NCI-H2171 (cell line): ENCODE data around the gene NAGK.
"Not testable (repeated sequence)": the region's sequence is repeated elsewhere in the genome, so short reads cannot be mapped to it uniquely, and the experiment has no call there.

ENCODE experiments used
- DNase-seq: peaks from one replicate; lab custom pipeline; 2025; lab: John Stamatoyannopoulos, UW

Gene NAGK

DNA sequence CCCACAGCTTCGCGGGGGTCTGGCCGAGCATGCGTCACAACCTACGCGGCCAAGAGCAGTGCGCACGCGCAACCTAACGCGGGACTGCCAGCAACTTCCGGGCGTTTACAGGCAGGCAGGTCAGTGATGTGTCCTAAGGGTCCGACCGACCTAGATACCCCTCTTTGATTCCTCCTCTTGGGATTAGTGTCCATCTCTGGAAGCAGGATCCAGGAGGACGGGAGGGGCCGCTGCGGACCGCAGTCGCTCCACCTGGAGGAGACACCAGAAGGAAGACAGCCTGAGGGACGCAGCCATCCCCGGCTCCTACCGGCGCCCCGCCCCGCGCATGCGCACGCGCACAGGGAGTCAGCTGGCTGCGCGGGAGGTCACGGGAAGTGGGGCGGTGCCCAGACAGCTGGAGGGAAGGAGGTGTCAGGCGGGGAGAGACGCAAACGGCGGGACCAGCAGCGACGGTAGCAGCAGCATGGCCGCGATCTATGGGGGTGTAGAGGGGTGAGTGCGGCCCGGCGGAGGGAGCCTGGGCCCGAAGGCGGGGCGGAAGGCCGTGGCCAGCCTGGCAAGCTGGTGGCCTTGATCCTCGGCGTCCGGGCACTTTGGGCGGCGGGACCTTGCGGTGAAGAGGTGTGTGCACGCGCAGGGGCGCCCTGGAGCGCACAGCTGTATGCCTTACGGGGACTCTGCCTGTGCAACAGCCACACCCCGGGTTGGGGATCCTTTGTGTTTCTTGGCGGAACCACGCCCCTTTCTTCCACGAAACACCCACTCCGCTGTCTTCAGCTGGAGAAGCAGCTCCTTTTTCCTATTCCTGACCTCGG lies at the start of gene NAGK:
Gene NAGK (plus strand): TSS at position 431 of the 818 bp plus-strand sequence. CDS start 36 bp downstream, at position 467.
- DNase-seq, result peak; percentile 93

DNA sequence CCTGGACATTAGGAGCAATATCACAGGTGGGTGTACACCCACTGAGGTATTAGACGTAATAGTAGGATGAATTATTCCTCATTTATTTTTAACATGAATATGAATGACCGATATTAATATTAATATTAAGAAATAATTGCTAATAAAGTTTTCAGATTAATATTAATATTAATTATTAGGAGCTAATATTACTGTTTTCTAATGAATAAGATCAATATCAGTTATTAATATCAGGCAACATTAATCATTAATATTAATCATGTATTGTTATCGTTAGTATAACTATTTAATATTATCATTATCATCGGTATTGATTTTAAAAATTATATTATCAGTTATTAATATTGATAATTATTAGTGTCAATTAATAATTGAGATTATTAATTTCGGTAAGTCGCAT lies 48.5 kb upstream of the NAGK start:
- not testable (repeated sequence) for DNase-seq

DNA sequence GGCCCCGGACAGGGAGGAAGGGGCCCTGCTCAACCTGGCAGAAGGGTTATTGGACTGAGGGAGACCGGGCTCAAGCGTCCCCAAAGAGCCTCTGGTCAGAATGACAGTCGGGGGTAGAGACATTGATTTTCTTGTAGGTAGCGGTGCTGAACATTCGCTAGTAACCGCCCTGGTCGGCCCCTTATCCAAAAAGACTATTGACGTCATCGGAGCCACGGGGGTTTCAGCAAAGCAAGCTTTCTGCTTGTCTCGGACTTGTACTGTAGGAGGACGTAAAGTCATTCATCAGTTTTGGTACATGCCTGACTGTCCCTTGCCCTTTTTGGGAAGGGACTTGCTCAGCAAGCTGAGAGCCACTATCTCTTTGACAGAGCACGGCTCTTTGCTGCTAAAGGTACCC lies 47.1 kb upstream of the NAGK start:
- not testable (repeated sequence) for DNase-seq

DNA sequence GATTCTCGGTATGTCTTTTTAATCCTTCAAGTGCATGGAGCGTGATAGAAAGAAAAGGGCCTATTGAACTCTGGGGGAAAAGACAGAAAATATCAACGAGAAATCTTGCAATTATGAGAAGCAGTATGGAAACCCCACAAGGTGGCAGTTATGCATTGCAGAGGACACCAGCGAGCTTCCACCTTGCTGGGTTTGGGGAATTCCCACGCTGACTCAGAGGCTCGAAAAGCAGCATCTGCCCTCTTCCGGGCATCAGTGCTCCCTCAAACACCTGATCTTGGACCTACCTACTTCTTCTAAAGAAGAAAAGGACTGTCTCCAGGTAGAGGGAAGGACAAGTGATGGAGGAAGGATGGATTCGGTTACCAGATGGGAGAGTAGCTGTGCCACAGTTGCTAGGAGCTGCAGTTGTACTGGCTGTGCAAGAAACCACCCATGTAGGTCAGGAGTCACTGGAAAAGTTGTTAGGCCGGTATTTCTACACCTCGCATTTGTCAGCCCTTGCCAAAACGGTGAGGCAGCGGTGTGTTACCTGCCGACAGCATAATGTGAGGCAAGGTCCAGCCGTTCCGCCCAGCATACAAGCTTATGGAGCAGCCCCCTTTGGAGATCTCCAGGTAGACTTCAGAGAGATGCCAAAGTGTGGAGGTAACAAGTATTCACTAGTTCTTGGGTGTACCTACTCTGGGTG lies 44.8 kb upstream of the NAGK start:
- DNase-seq, result not testable (repeated sequence)

DNA sequence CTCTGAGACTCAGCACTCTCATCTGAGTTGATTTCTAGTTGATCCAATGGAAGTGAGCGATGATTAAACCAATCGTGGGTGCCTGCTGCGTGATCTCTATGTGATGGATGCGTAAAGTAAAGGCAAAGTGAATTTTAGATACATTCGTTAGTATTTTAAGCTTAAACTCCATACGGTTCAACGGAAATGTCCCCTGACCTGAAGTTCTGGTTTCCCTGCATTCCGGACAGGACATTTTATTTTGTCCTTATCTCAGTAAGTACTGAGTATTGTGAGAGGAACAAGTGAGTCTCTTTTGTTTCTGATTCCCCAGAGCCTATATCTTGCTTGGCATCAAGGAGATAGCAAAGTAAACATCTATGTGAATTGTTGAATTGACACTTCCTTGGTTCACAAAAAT lies 32.2 kb upstream of the NAGK start:
- not testable (repeated sequence) for DNase-seq

DNA sequence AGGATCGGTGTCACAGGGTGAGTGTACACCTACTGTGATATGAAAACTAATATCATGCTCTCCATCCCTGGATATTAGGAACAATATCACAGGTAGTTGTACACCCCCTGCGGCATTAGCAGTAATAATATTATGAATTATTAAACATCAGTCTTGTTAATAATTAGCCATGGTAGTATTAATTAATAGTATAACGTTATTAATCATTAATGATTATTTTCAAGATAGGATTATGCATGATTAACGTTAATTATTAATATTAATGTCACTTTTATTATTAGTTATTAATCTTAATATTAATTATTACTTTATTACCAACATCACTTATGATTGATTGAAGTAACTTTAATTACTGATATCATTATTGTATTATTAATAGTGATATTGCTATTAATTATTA lies 26.2 kb upstream of the NAGK start:
- DNase-seq, result no peak

DNA sequence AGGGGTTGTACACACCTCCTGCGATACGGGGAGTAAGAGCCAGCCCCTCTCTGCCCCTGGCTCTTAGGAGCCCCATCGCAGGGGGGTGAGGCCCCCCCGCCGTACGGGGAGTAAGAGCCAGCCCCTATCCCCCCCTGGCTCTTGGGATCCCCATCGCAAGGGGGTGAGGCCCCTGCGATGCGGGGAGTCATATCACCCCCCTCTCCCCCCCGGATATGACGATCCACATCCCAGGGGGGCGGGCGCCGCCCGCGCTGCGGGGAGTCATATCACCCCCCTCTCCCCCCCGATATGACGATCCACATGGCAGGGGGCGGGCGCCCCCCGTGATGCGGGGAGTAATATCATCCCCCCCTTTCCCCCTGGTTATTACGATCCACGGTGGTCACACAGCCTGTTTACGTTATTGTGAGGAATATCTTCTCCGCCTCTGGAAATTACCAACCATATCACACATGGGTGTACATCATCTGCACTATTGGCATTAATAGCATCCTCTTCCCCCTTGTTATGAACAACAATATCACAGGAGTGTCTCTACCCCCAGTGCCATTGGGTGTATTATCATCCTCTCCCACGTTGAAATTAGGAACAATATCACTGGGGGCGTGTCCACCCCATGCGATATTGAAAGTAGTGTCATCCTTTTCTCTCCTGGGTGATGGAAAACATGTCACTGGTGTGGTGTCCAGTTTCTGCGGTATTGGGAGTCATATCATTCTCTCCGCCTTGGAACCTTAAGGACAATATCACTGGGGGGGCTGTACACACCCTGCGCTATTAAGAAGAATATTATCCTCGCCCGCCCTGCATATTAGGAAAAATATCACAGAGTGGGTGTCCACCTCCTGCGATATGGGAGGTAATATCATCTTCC lies 24.7 kb upstream of the NAGK start:
- no peak for DNase-seq

DNA sequence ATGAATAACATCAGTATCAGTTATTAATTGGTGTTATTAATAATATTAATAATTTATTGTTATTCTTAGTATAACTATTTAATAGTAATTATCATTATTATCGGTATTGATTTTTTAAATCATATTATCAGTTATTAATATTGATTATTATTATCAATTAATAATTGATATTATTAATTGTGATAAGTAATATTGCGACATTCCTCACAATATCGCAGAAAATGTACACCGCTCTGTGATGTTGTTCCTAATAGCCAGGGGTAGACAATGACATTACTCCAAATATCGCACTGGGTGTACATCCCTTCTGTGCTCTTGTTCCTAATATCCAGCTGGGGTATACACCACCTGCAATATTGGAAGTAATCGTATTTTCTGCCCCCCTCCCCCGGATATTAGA lies 23.3 kb upstream of the NAGK start:
- no peak for DNase-seq

DNA sequence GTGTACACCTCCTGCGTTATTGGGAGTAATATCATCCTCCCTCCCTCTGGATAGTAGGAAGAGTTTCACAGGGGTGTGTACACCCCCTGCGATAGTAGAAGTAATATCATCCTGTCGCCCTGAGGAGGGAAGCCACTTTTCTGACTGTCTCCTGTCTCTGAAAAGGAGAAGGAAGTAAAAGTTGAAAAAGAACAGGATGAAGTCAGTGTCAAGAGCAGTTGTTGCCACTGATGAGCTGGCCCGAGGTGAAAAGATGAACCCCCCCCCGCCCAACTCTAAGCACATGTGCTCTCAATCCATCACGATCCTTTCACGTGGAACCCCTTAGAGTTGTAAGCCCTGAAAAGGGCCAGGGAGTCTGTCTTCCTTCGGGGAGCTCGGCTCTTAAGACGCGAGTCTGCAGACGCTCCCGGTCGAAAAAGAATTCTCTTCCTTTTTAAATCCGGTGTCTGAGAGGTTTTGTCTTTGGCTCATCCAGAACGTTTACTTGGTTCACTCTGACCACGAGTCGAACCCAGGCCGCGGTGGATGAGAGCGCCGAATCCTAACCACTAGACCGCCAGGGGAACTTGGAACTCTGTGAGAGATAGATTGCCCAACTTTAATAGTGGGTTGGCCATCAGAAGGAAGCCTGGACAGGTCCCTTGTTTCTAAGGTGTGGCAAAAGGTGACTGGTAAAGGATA lies 22.4 kb upstream of the NAGK start:
- no peak for DNase-seq

DNA sequence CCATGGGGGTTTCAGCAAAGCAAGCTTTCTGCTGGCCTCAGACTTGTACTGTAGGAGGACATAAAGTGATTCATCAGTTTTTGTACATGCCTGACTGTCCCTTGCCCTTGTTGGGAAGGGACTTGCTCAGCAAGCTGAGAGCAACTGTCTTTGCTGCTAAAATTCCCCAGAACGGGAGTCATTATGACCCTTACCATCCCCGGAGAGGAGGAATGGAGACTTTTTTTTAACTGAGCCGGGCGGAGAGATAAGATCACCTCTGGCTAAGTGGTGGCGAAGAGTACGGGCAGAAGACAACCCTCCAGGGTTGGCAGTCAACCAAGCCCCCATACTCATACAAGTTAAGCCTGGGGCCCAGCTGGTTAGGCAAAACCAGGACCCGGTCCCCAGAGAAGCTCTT lies 20.4 kb upstream of the NAGK start:
- DNase-seq, result no peak

DNA sequence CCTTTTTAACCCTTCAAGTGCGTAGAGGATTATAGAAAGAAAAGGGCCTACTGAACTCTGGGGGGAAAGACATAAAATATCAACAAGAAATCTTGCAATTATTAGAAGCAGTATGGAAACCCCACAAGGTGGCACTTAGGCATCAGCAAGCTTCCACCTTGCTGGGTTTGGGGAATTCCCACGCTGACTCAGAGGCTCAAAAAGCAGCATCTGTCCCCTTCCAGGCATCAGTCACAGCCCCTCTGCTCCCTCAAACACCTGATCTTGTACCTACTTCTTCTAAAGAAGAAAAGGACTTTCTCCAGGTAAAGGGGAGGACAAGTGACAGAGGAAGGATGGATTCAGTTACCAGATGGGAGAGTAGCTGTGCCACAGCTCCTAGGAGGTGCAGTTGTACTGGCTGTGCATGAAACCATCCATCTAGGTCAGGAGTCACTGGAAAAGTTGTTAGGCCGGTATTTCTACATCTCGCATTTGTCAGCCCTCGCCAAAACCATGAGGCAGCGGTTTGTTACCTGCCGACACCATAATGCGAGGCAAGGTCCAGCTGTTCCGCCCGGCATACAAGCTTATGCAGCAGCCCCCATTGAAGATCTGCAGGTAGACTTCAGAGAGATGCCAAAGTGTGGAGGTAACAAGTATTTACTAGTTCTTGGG lies 18.6 kb upstream of the NAGK start:
- not testable (repeated sequence) for DNase-seq

DNA sequence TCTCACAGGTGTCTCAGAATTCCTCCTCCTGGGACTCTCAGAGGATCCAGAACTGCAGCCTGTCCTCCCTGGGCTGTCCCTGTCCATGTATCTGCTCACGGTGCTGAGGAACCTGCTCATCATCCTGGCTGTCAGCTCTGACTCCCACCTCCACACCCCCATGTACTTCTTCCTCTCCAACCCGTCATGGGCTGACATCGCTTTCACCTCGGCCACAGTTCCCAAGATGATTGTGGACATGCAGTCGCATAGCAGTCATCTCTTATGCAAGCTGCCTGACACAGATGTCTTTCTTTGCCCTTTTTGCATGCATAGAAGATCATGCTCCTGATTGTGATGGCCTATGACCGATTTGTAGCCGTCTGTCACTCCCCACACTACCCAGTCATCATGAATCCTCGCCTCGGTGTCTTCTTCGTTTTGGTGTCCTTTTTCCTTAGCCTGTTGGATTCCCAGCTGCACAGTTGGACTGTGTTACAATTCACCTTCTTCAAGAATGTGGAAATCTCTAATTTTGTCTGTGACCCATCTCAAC lies 13.2 kb upstream of the NAGK start:
- not testable (repeated sequence) for DNase-seq

DNA sequence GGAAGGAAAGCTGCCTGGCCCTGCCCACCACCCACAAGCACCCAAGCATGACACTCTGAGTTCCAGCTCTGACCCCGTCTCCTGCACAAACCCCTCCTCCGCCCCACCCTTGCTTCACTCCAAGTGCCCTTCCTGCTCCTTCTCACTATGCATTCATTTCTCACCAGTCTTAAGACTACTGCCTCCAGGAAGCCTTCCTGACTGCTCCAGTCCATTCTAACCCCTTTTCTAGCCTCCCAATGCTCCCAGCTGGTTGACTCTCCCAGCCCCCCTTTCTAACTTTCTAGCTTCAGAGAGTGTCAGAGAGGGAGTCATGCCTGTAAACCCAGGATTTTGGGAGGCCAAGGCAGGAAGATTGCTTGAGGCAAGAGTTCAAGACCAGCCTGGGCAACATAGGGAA lies 8.2 kb upstream of the NAGK start:
- DNase-seq, result no peak

DNA sequence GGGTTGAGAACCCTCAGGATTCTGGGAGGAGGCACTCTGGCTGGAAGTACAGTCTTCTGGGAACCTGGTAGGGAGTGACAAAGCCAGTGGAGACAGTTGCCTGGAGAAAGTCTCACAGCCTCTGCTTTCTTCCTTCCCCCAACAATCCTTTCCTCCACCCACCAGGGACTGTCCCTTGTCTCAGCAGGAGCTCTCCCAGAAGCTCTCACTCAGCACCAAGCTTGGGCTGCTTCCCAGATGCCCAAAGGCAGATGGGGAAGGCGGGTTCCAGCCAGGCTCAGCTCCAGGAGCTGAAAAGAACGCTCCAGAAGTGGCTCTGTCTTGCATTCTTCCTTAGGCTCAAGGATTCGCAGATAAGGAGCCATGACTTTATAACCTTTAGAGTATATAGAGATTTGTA lies 7.6 kb upstream of the NAGK start:
- no peak for DNase-seq

DNA sequence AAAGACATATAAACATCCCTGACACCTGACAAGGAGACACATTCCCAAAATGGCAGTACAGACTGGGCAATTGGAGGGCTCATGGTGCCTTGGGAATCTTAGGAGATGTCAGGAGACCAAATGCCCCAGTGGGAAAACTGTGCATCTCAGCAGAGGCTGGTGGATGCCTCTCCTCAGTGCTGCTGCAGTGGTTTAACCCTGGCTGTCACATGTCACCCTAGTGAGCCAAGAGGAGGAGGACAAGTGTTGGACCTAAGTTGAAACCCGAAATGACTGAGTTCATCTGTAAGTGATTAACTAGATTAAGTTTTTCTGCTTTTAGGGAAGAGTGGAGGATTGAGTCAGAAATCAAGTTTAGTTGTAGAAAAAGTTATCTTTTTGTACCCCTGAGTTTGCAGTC lies 5.2 kb upstream of the NAGK start:
- no peak for DNase-seq

DNA sequence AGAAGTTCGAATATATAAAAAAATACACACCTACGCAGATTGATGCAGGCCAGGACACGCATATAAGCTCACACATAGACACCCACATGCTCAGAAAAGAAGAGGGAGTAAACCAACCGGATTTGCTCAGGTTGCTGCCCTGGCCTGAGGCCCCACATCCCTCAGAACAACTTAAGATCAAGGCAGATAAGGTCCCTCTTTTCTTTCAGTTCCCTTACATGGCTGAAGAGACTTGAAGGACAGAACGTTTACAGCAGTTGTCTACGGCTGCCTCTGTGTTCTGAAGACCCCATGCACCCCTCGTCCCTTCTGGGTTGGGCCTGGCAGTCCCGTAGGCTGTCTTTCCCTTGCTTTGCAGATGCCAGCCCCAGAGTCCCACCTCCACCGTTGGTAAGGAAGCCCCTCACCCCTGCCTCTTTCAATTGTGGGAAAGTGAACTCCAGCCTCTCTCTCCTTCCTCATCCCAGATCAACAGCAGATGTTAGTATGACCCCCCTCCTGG lies 4.3 kb upstream of the NAGK start:
- DNase-seq, result no peak

DNA sequence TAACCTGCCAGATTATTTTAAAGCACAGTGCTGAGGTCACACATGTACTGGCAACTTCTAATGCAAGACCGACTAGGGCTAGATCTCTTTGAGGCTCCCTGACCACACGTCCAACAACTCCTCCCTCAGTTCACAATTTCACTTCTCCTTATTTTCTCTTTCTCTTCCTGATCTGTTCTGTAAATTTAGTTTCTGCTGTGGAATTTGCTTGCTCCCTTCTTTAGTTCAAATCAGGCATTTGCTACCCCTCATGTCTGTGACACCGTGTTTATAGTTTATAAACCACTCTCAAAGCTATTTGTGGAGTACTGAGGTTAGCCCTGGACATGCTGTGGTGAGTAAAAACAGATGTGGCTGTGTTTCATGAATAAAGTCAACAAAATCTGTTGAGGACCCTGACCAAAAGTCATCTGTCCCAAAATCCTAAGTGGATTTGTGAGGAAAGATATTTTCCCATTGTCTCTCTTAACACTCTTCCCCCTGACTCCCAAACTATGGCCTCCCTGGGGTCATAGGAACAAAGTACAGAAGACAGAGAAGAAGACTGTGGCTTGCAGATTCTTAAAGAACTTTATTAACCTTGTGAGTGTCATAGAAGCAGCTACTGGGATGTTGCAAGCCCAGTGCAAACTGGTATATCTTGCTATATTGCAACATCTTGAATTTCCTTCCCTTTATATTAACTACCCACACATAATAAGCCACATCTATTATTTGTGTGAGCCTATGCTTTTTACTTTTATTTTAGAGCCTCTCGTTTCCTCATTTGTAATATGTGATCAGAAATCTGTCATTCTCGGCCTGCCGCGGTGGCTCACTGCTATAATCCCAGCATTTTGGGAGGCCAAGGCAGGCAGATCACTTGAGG lies 3.5 kb upstream of the NAGK start:
- no peak for DNase-seq

DNA sequence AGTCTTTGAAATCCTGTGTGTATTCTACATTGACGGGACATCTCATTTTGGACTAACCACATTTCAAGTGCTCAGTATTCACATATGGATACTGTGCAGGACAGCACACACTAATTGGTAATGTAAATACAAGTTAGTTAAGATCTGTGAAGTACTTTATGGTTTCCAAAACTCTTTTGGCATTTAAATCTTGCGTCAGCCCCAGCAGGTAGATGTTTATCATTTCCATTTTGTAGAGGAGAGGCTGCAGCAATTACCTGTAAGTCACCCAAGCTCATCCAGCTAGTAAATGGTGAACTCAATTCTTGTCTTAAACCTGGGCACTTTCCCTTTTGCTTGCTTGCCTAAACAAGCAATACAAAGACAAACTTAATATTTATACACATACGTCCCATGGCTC lies 1.6 kb upstream of the NAGK start:
- no peak for DNase-seq

DNA sequence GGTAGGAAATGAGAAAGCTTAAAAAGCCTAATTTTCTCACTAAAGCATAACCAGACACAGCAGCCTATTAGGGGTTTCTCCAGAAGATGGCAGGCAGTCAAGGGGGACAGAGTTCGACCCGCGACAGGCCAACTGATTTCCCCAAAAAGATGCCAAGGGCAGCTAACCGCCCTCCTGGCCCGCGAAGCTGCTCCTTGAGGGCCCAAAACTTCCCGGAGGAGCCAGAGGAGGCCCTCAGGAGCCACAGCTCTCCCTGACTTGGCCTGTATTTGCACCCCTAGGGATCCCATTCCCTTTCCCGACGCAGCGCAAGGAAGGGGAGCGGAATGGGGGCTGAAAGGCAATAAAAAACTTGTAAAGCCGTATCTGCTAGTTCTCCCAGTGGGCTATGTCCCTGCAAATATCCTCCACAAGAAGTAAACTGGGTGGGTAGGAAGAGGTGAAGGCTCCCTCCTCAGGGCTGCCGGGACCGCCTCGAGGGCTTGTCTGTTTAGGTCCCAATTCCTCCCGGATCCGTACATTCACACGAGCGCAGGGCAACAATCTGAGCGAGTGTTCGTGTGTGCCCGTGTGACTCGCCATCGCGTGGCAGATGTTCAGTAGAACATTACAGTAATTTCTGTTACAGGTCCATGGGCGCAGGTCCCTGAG lies 756 bp upstream of the NAGK start:
- DNase-seq, result no peak
